ENCODE data around the gene SLC7A6. TPM values are rescaled to one million over a fixed set of nuclear protein-coding genes. Genes with fewer than 3 reads are reported as not detected.
"Not testable (repeated sequence)": the region's sequence is repeated elsewhere in the genome, so short reads cannot be mapped to it uniquely, and the experiment has no call there.

Gene SLC7A6
- polyA plus RNA-seq, 2 of the 4 experiments (the other 2 are of a cell fraction) = 31.1 to 32.9 TPM

DNA sequence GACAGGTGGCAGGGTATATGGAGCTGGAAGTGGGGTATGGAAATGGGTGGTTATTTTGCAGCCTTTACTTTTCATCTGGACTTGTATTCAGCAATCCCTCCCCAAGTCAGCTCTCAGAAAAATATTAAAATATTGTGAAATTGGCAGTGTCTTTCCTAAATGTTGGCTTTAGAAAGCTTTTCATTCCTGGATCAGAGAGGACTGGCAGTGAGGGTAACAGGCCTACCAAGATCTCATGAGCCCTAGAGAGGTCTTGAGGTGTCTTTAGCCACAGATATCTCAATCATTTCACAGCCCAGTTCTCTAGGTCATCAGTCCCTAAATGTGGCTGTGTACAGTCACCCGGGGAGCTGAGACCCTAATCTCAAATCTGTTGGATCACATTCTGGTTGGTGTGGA is 23.9 kb downstream of the SLC7A6 start:
- 92% methylated on average over 1 of the region's 1 CpG for WGBS (ENCODE audit: missing lambda C conversion rate)
- H3K4me1 ChIP-seq = peaks cover 15% of the 10 kb centered on the region
- H3K4me2 ChIP-seq = no peak overlapping the region
- ATAC-seq (no peak), DNase-seq (ENCODE audit: low read depth in 1 of 2, low spot score in 1 of 2) (no peak), FAIRE-seq (no peak)
- no peaks in the 10 kb centered on the region for H3K9me3 ChIP-seq
- no peak overlapping the region for H3K27ac ChIP-seq
- H3K4me3 ChIP-seq = no peak overlapping the region
- TF ChIP-seq, protein P1, sequence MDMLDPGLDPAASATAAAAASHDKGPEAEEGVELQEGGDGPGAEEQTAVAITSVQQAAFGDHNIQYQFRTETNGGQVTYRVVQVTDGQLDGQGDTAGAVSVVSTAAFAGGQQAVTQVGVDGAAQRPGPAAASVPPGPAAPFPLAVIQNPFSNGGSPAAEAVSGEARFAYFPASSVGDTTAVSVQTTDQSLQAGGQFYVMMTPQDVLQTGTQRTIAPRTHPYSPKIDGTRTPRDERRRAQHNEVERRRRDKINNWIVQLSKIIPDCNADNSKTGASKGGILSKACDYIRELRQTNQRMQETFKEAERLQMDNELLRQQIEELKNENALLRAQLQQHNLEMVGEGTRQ (IDR thresholded peaks at IDR 0.05) = no peak
- TF ChIP-seq RCOR1 (IDR thresholded peaks at IDR 0.05; ENCODE audit: low read depth, low read length) (no peak), SREBF2 (IDR thresholded peaks at IDR 0.05) (no peak), FOSL2 (IDR thresholded peaks at IDR 0.05) (no peak), FOSL2 (CRISPR knock-in tag; IDR thresholded peaks at IDR 0.05) (no peak), MAFK (IDR thresholded peaks at IDR 0.05; ENCODE audit: partially characterized antibody) (no peak), CHD2 (IDR thresholded peaks at IDR 0.05; ENCODE audit: low read length, partially characterized antibody) (no peak), ESRRA (IDR thresholded peaks at IDR 0.05; ENCODE audit: borderline replicate concordance, low read length) (no peak), FOSB (CRISPR knock-in tag; IDR thresholded peaks at IDR 0.05) (no peak)
- TF ChIP-seq, protein P2, sequence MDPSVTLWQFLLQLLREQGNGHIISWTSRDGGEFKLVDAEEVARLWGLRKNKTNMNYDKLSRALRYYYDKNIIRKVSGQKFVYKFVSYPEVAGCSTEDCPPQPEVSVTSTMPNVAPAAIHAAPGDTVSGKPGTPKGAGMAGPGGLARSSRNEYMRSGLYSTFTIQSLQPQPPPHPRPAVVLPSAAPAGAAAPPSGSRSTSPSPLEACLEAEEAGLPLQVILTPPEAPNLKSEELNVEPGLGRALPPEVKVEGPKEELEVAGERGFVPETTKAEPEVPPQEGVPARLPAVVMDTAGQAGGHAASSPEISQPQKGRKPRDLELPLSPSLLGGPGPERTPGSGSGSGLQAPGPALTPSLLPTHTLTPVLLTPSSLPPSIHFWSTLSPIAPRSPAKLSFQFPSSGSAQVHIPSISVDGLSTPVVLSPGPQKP (IDR thresholded peaks at IDR 0.05; ENCODE audit: low read depth, low read length) = no peak
- CTCF ChIA-PET = interaction anchor here (0.9 to 5.9 kb wide), 5 partner anchors 9 to 27 kb away, joined by 3 to 35 read pairs (median 5); partner anchors contain the start of gene SLC7A6
- POLR2A ChIA-PET = interaction anchor here (0.9 to 1.3 kb wide), 2 partner anchors 23 to 24 kb away, joined by 5 to 7 read pairs; partner anchors contain the start of genes PRMT7, SLC7A6 and SLC7A6OS

DNA sequence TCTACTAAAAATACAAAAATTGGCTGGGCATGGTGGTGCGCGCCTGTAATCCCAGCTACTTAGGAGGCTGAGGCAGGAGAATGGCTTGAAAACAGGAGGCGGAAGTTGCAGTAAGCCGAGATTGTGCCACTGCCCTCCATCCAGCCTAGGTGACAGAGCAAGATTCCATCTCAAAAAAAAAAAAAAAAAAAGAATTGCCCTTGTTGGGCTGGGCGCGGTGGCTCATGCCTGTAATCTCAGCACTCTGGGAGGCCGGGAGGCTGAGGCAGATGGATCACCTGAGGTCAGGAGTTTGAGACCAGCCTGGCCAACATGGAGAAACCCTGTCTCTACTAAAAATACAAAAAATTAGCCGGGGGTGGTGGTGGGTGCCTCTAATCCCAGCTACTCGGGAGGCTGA is 24.5 kb downstream of the SLC7A6 start:
- H3K4me1 ChIP-seq = peaks cover 15% of the 10 kb centered on the region
- DNase-seq (ENCODE audit: low read depth in 1 of 2, low spot score in 1 of 2); FAIRE-seq; H3K4me2 ChIP-seq; H3K9me3 ChIP-seq; H3K27ac ChIP-seq; H3K4me3 ChIP-seq; ATAC-seq: not testable (repeated sequence)
- 89% methylated on average over 9 of the region's 9 CpGs for WGBS (ENCODE audit: missing lambda C conversion rate)
- CTCF ChIA-PET = interaction anchor here (1.2 to 5.9 kb wide), 5 partner anchors 8 to 39 kb away, joined by 3 to 35 read pairs (median 5); partner anchors contain the start of gene SLC7A6
- POLR2A ChIA-PET = interaction anchor here (1.3 kb wide), 1 partner anchor 25 kb away, joined by 7 read pairs; the partner anchor contains the start of gene SLC7A6

DNA sequence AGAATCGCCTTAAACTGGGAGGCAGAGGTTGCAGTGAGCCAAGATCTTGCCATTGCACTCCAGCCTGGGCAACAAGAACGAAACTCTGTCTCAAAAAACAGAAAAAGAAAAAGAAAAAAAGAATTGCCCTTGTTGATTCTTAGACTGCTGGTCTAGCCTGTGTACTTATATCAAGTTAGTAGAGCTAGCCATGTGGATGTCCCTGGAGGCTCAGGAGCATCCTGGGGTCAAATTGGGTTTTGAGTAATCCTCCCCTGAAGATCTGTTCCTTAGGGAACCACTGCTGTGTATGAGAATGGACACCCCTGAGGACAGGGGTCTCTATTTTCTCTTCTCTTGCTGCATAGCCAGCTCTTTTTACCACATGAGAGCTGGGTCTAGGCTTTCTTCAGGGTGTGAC is 24.9 kb downstream of the SLC7A6 start:
- no peak for TF ChIP-seq RARB (CRISPR knock-in tag; IDR thresholded peaks at IDR 0.05)
- no peak for TF ChIP-seq JUN (IDR thresholded peaks at IDR 0.05)
- TF ChIP-seq NFE2L2 (conservative IDR thresholded peaks at IDR 0.05; ENCODE audit: low read length) = no peak
- TF ChIP-seq, protein P3, sequence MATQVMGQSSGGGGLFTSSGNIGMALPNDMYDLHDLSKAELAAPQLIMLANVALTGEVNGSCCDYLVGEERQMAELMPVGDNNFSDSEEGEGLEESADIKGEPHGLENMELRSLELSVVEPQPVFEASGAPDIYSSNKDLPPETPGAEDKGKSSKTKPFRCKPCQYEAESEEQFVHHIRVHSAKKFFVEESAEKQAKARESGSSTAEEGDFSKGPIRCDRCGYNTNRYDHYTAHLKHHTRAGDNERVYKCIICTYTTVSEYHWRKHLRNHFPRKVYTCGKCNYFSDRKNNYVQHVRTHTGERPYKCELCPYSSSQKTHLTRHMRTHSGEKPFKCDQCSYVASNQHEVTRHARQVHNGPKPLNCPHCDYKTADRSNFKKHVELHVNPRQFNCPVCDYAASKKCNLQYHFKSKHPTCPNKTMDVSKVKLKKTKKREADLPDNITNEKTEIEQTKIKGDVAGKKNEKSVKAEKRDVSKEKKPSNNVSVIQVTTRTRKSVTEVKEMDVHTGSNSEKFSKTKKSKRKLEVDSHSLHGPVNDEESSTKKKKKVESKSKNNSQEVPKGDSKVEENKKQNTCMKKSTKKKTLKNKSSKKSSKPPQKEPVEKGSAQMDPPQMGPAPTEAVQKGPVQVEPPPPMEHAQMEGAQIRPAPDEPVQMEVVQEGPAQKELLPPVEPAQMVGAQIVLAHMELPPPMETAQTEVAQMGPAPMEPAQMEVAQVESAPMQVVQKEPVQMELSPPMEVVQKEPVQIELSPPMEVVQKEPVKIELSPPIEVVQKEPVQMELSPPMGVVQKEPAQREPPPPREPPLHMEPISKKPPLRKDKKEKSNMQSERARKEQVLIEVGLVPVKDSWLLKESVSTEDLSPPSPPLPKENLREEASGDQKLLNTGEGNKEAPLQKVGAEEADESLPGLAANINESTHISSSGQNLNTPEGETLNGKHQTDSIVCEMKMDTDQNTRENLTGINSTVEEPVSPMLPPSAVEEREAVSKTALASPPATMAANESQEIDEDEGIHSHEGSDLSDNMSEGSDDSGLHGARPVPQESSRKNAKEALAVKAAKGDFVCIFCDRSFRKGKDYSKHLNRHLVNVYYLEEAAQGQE (IDR thresholded peaks at IDR 0.05) = no peak
- ChIA-PET CTCF (interaction anchor here (1.2 to 5.9 kb wide), 6 partner anchors 8 to 39 kb away, joined by 3 to 35 read pairs (median 6); partner anchors contain the start of gene SLC7A6), POLR2A (interaction anchor here (2.0 kb wide), 1 partner anchor 22 kb away, joined by 5 read pairs; the partner anchor contains the start of genes PRMT7 and SLC7A6OS)
- Histone ChIP-seq H3K4me2 (no peak overlapping the region), H3K27ac (no peak overlapping the region), H3K4me1 (peaks cover 15% of the 10 kb centered on the region), H3K4me3 (no peak overlapping the region), H3K9me3 (no peaks in the 10 kb centered on the region)
- 94% methylated on average over 2 of the region's 2 CpGs for WGBS (ENCODE audit: missing lambda C conversion rate)
- ATAC-seq (no peak), DNase-seq (ENCODE audit: low read depth in 1 of 2, low spot score in 1 of 2) (no peak), FAIRE-seq (no peak)
